ENCODE measurements around the gene IGHMBP2.

The IGHMBP2 gene

GRCh38 chr11:68934321-68934645, 30.6 kb downstream of the IGHMBP2 start:
- no peak overlapping the region for H3K4me3 ChIP-seq (ENCODE audit: low read depth, low read length)
- TF ChIP-seq CTCF (IDR thresholded peaks at IDR 0.05; ENCODE audit: low read depth, low read length): no peak
- TF ChIP-seq POLR2A (IDR thresholded peaks at IDR 0.05; ENCODE audit: extremely low read depth, insufficient read length): no peak
- TF ChIP-seq MAX (IDR thresholded peaks at IDR 0.05; ENCODE audit: low read depth, low read length): no peak
- TF ChIP-seq MYC (IDR thresholded peaks at IDR 0.05; ENCODE audit: low read depth, low read length): no peak
- DNase-seq (ENCODE audit: low read depth): no peak

- TF ChIP-seq CTCF (IDR thresholded peaks at IDR 0.05; ENCODE audit: low read depth, low read length) (no peak), MYC (IDR thresholded peaks at IDR 0.05; ENCODE audit: low read depth, low read length) (no peak), POLR2A (IDR thresholded peaks at IDR 0.05; ENCODE audit: extremely low read depth, insufficient read length) (no peak), MAX (IDR thresholded peaks at IDR 0.05; ENCODE audit: low read depth, low read length) (no peak)
- no peak for DNase-seq (ENCODE audit: low read depth)
- H3K4me3 ChIP-seq (ENCODE audit: low read depth, low read length): no peak overlapping the region
These were observed 31.0 kb downstream of the IGHMBP2 start for GRCh38 chr11:68934666-68935065.

- no peak overlapping the region for H3K4me3 ChIP-seq (ENCODE audit: low read depth, low read length)
- no peak for TF ChIP-seq MYC (IDR thresholded peaks at IDR 0.05; ENCODE audit: low read depth, low read length)
- TF ChIP-seq CTCF (IDR thresholded peaks at IDR 0.05; ENCODE audit: low read depth, low read length): no peak
- no peak for TF ChIP-seq POLR2A (IDR thresholded peaks at IDR 0.05; ENCODE audit: extremely low read depth, insufficient read length)
- no peak for TF ChIP-seq MAX (IDR thresholded peaks at IDR 0.05; ENCODE audit: low read depth, low read length)
- no peak for DNase-seq (ENCODE audit: low read depth)
These were observed 31.4 kb downstream of the IGHMBP2 start for GRCh38 chr11:68935066-68935465.

- no peak for TF ChIP-seq MYC (IDR thresholded peaks at IDR 0.05; ENCODE audit: low read depth, low read length)
- TF ChIP-seq MAX (IDR thresholded peaks at IDR 0.05; ENCODE audit: low read depth, low read length): no peak
- no peak for TF ChIP-seq POLR2A (IDR thresholded peaks at IDR 0.05; ENCODE audit: extremely low read depth, insufficient read length)
- no peak for TF ChIP-seq CTCF (IDR thresholded peaks at IDR 0.05; ENCODE audit: low read depth, low read length)
- H3K4me3 ChIP-seq (ENCODE audit: low read depth, low read length): no peak overlapping the region
- no peak for DNase-seq (ENCODE audit: low read depth)
These were observed 32.0 kb downstream of the IGHMBP2 start for GRCh38 chr11:68935516-68936357.

GRCh38 chr11:68936358-68936636, 32.6 kb downstream of the IGHMBP2 start:
- TF ChIP-seq CTCF (IDR thresholded peaks at IDR 0.05; ENCODE audit: low read depth, low read length) (no peak), POLR2A (IDR thresholded peaks at IDR 0.05; ENCODE audit: extremely low read depth, insufficient read length) (no peak), MAX (IDR thresholded peaks at IDR 0.05; ENCODE audit: low read depth, low read length) (no peak), MYC (IDR thresholded peaks at IDR 0.05; ENCODE audit: low read depth, low read length) (no peak)
- H3K4me3 ChIP-seq (ENCODE audit: low read depth, low read length): no peak overlapping the region
- DNase-seq (ENCODE audit: low read depth): no peak

Data from NB4 (cell line).